Glutamatergic neuron (in vitro differentiated cells): ENCODE data around the gene AOAH. TPM values are rescaled to one million over a fixed set of nuclear protein-coding genes. Genes with fewer than 3 reads are reported as not detected.

Experiments used
- DNase-seq: peaks from one replicate; pipeline ENCODE4 v3.0.0; 2022
- H3K27ac Mint-ChIP-seq: one replicate; pipeline ENCODE4 v1.8.0; 2020; ENCODE audit warnings: mild to moderate bottlenecking, mixed read lengths, inconsistent platforms; ENCODE audit not compliant: unreplicated experiment
- H3K27me3 Mint-ChIP-seq: one replicate; pipeline ENCODE4 v1.8.0; 2020; ENCODE audit warnings: mild to moderate bottlenecking, moderate library complexity, mixed read lengths, inconsistent platforms; ENCODE audit not compliant: unreplicated experiment
- H3K36me3 Mint-ChIP-seq: one replicate; pipeline ENCODE4 v1.8.0; 2020; ENCODE audit warnings: mild to moderate bottlenecking, mixed read lengths, inconsistent platforms; ENCODE audit not compliant: unreplicated experiment
- H3K4me1 Mint-ChIP-seq: one replicate; pipeline ENCODE4 v1.8.0; 2020; ENCODE audit warnings: mild to moderate bottlenecking, low read depth, mixed read lengths, inconsistent platforms; ENCODE audit not compliant: unreplicated experiment
- H3K4me3 Mint-ChIP-seq: one replicate; pipeline ENCODE4 v1.8.0; 2020; ENCODE audit warnings: mild to moderate bottlenecking, mixed read lengths, inconsistent platforms; ENCODE audit not compliant: unreplicated experiment
- H3K9me3 Mint-ChIP-seq: one replicate; pipeline ENCODE4 v1.8.0; 2020; ENCODE audit warnings: mild to moderate bottlenecking, moderate library complexity, mixed read lengths, inconsistent platforms; ENCODE audit not compliant: unreplicated experiment
- total RNA-seq: library from RNA; stranded (reverse); fragmentation: NEBNext Ultra II Directional; extraction: Animal tissue kit (Norgen Biotek cat#: 25700); gene quantifications from one replicate; pipeline ENCODE4 v1.2.1, GENCODE V29; 2021; ENCODE audit not compliant: unreplicated experiment
- TF ChIP-seq, protein P1 (sequence below): fragments of 200-600 bp; sonication (generic); IDR thresholded peaks from one replicate; pipeline ENCODE4 v1.5.0; 2021; ENCODE audit not compliant: partially characterized antibody, unreplicated experiment

The AOAH gene
- total RNA-seq, 1 donor from 2014 or later: not detected

DNA sequence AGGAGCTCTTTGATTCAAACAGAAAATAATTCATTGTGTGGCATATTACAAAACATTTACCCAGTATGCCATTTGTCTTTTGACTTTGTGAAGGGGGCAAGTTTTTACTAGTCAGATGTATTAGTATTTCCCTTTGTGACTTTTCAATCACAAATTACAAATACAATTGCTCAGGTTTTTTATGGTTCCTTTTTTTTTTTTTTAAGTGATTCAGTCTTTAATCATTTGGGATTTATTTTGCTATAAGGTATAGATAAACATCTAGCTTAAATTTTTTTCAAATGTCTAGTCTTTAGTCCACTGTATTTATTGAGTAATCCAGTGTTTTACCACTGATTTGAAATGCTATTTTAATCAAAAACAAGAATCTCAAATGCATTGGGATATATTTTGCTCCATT lies 75.9 kb downstream of the AOAH start:
- Mint-ChIP-seq H3K36me3 (no peaks in the 10 kb centered on the region), H3K27me3 (no peaks in the 10 kb centered on the region), H3K9me3 (peaks cover 1% of the 10 kb centered on the region), H3K27ac (no peak overlapping the region), H3K4me3 (no peak overlapping the region), H3K4me1 (peaks cover 26% of the 10 kb centered on the region)
- TF ChIP-seq, protein P1, sequence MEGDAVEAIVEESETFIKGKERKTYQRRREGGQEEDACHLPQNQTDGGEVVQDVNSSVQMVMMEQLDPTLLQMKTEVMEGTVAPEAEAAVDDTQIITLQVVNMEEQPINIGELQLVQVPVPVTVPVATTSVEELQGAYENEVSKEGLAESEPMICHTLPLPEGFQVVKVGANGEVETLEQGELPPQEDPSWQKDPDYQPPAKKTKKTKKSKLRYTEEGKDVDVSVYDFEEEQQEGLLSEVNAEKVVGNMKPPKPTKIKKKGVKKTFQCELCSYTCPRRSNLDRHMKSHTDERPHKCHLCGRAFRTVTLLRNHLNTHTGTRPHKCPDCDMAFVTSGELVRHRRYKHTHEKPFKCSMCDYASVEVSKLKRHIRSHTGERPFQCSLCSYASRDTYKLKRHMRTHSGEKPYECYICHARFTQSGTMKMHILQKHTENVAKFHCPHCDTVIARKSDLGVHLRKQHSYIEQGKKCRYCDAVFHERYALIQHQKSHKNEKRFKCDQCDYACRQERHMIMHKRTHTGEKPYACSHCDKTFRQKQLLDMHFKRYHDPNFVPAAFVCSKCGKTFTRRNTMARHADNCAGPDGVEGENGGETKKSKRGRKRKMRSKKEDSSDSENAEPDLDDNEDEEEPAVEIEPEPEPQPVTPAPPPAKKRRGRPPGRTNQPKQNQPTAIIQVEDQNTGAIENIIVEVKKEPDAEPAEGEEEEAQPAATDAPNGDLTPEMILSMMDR: no peak
- DNase-seq: no peak

DNA sequence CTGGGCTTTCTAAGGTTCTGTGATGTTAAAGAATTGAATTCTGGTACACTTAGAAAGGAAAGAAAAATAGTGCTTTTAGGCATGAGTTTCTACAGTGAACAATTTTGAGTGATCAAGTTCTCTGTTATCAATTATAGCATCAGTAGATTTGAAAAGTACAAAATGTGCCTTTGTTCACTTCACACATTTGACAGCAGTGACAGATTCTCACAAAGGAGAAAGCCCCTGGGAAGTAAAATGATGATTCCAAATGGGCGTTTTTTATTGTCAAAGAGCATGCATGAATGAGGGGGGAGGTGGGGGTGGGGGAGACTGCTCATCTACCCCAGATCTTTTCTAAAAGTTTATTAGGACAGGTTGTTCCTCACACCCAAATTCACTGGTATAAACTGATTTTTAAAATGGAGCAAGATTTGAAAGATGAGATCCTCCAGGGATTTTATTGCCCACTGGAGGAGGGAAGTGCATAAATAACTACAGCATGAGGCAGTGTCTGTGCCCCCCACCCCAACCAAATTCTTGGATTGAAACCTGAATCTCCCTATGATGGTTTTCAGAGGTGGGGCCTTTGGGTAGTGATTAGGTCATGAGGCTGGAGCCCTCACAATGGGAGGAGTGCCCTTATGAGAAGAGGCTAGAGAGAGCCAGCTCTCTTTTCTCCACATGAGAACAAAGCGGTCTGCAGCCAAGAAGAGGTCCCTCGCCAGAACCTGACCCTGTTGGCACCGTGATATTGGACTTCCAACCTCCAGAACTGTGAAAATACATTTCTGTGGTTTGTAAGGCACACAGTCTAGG lies 79.5 kb downstream of the AOAH start:
- DNase-seq: no peak
- H3K4me3 Mint-ChIP-seq: peak overlapping the region; percentile 79
- H3K9me3 Mint-ChIP-seq: no peaks in the 10 kb centered on the region
- H3K27ac Mint-ChIP-seq: peak overlapping the region; percentile 97
- H3K4me1 Mint-ChIP-seq: peaks cover 24% of the 10 kb centered on the region
- TF ChIP-seq, protein P1: no peak
- no peaks in the 10 kb centered on the region for H3K36me3 Mint-ChIP-seq
- peaks cover under 1% of the 10 kb centered on the region for H3K27me3 Mint-ChIP-seq

DNA sequence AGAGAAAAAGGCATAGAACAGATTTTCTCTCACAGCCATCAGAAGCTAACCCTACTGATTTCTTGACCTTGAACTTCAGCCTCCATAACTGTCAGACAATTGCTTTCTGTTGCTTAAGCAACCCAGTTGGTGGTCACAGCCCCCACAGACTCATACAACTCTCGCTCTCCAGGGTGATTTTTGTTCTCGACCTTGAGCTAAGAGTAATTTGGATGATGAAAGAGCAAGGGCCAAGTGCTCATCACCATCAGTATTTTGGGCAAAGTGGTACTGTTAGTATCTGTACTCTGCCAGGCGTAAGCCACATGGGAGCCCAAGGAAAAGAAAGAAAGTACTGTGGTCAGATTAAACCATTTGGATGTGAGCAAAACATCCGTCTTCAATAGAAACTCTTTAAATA lies 81.9 kb downstream of the AOAH start:
- TF ChIP-seq, protein P1: no peak
- no peak for DNase-seq
- Mint-ChIP-seq H3K4me1 (peaks cover 22% of the 10 kb centered on the region), H3K27me3 (peaks cover 4% of the 10 kb centered on the region), H3K27ac (no peak overlapping the region), H3K4me3 (no peak overlapping the region), H3K9me3 (peaks cover 2% of the 10 kb centered on the region), H3K36me3 (no peaks in the 10 kb centered on the region)

DNA sequence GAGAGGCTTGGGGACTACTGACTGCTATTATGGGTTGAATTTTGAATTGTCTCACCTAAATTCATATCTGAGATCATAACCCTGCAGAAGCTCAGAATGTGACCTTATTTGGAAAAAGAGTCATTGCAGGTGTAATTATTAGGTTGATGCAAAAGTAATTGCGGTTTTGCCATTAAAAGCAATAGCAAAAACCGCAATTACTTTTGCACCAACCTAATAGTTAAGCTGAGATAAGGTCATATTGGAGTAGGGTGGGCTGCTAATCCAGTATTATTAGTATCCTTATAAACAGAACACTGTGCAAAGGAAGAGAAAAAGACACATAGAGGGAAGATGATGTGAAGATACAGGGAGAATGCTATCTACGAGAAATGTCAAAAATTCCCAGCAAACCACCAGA lies 82.3 kb downstream of the AOAH start:
- Mint-ChIP-seq H3K4me3 (no peak overlapping the region), H3K27ac (no peak overlapping the region), H3K27me3 (peaks cover 4% of the 10 kb centered on the region), H3K9me3 (peaks cover 2% of the 10 kb centered on the region), H3K4me1 (peaks cover 18% of the 10 kb centered on the region), H3K36me3 (no peaks in the 10 kb centered on the region)
- TF ChIP-seq, protein P1: no peak
- no peak for DNase-seq

DNA sequence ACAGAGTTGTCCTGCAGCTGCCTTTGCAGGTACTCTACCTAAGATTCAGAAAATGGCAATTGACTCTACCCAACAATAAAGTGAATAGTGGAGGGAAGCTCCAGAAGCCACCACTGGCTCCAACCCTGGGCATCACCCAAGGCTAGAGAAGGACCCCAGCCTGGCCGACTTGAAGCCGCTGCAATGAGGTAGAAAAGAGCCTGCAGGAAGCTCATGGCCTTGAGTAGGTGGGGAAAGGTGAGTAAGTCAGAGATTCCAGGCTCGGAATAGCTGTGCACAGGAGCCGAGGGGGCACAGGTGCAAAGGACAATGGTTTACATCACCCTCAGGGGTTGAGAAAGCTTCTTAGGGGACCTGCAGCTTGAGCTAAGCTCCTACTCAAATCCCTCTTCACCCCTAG lies 83.6 kb downstream of the AOAH start:
- Mint-ChIP-seq H3K4me3 (no peak overlapping the region), H3K9me3 (peaks cover 2% of the 10 kb centered on the region), H3K27me3 (peaks cover 4% of the 10 kb centered on the region), H3K36me3 (no peaks in the 10 kb centered on the region), H3K4me1 (peaks cover 9% of the 10 kb centered on the region), H3K27ac (no peak overlapping the region)
- no peak for DNase-seq
- TF ChIP-seq, protein P1: no peak
